Measurements from ENCODE around the gene SCAF11. TPM values are rescaled to one million over a fixed set of nuclear protein-coding genes. Genes with fewer than 3 reads are reported as not detected.

SCAF11 gene
- total RNA-seq, 1 experiment from 2014 or later, result 121 TPM

DNA sequence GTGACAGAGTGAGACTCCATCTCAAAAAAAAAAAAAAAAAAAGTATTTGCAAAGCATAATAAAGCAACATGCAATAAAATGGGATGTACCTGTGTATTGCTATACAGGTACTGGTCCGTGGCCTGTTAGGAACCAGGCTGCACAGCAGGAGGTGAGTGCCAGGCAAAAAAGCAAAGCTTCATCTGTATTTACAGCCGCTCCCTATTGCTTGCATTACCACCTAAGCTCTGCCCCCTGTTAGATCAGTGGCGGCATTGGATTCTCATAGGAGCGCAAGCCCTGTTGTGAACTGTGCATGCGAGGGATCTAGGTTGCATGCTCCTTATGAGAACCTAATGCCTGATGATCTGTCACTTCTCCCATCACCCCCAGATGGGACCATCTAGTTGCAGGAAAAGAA lies 113.3 kb downstream of the SCAF11 start:
- no TSS peak for BruUV-seq (replicated peaks)
- intact Hi-C loops (cut with micrococcal nuclease; ENCODE audit: unreplicated experiment), result no loop called here
- POLR2A ChIA-PET (ENCODE audit: low non-redundant PET), result no interaction called here
- no peak for DNase-seq (ENCODE audit: low spot score)
- H3K4me3 ChIP-seq (ENCODE audit: low read depth, low read length, poor library complexity, severe bottlenecking), result no peak overlapping the region
- no peak for TF ChIP-seq EZH2 (IDR thresholded peaks at IDR 0.05; ENCODE audit: borderline replicate concordance, low read depth, low read length, poor library complexity, severe bottlenecking)
- TF ChIP-seq, protein P1, sequence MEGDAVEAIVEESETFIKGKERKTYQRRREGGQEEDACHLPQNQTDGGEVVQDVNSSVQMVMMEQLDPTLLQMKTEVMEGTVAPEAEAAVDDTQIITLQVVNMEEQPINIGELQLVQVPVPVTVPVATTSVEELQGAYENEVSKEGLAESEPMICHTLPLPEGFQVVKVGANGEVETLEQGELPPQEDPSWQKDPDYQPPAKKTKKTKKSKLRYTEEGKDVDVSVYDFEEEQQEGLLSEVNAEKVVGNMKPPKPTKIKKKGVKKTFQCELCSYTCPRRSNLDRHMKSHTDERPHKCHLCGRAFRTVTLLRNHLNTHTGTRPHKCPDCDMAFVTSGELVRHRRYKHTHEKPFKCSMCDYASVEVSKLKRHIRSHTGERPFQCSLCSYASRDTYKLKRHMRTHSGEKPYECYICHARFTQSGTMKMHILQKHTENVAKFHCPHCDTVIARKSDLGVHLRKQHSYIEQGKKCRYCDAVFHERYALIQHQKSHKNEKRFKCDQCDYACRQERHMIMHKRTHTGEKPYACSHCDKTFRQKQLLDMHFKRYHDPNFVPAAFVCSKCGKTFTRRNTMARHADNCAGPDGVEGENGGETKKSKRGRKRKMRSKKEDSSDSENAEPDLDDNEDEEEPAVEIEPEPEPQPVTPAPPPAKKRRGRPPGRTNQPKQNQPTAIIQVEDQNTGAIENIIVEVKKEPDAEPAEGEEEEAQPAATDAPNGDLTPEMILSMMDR (conservative IDR thresholded peaks at IDR 0.05; ENCODE audit: low read depth, low read length), result no peak
- peaks cover 33% of the 10 kb centered on the region for H3K36me3 ChIP-seq (ENCODE audit: insufficient read depth, low read length, poor library complexity, severe bottlenecking)
- H3K27ac ChIP-seq (ENCODE audit: low read depth, low read length, poor library complexity, severe bottlenecking), result no peak overlapping the region
- no peaks in the 10 kb centered on the region for H3K27me3 ChIP-seq (replicated peaks; ENCODE audit: insufficient read depth, low read depth, low read length, poor library complexity)
- CTCF ChIA-PET, result no interaction called here
- H3K9me3 ChIP-seq (ENCODE audit: low read depth, low read length, poor library complexity, severe bottlenecking), result no peaks in the 10 kb centered on the region
- H3K4me1 ChIP-seq (ENCODE audit: insufficient read depth, low read length, poor library complexity, severe bottlenecking), result peaks cover 8% of the 10 kb centered on the region

DNA sequence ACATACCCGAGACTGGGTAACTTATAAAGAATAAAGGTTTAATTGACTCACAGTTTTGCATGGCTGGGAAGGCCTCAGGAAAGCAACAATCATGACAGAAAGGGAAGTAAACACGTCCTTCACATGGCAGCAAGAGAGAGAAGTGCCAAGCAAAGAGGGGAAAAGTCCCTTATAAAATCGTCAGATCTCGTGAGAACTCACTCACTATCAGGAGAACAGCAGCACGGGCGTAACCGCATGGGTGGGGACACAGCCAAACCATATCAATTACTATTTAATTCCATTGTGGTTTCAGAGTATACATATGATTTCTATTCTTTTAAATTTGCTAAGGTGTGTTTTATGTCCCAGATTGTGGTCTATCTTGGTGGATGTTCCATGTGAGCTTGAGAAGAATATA lies 117.9 kb downstream of the SCAF11 start:
- intact Hi-C loops (cut with micrococcal nuclease; ENCODE audit: unreplicated experiment), result no loop called here
- no peak for TF ChIP-seq EZH2 (IDR thresholded peaks at IDR 0.05; ENCODE audit: borderline replicate concordance, low read depth, low read length, poor library complexity, severe bottlenecking)
- TF ChIP-seq, protein P1 (conservative IDR thresholded peaks at IDR 0.05; ENCODE audit: low read depth, low read length), result no peak
- no TSS peak for BruUV-seq (replicated peaks)
- Histone ChIP-seq H3K27me3 (replicated peaks; ENCODE audit: insufficient read depth, low read depth, low read length, poor library complexity) (no peaks in the 10 kb centered on the region), H3K4me3 (ENCODE audit: low read depth, low read length, poor library complexity, severe bottlenecking) (no peak overlapping the region), H3K4me1 (ENCODE audit: insufficient read depth, low read length, poor library complexity, severe bottlenecking) (no peaks in the 10 kb centered on the region), H3K27ac (ENCODE audit: low read depth, low read length, poor library complexity, severe bottlenecking) (no peak overlapping the region), H3K9me3 (ENCODE audit: low read depth, low read length, poor library complexity, severe bottlenecking) (no peaks in the 10 kb centered on the region), H3K36me3 (ENCODE audit: insufficient read depth, low read length, poor library complexity, severe bottlenecking) (peaks cover 42% of the 10 kb centered on the region)
- CTCF ChIA-PET, result no interaction called here
- no peak for DNase-seq (ENCODE audit: low spot score)
- POLR2A ChIA-PET (ENCODE audit: low non-redundant PET), result no interaction called here
